ENCODE results near the gene FNDC1. TPM values are rescaled to one million over a fixed set of nuclear protein-coding genes. Genes with fewer than 3 reads are reported as not detected.

The FNDC1 gene
- total and polyA plus RNA-seq, 10 of the 15 experiments (the other 5 are each of a cell fraction or from before 2014, with no cell fraction given), result not detected

DNA sequence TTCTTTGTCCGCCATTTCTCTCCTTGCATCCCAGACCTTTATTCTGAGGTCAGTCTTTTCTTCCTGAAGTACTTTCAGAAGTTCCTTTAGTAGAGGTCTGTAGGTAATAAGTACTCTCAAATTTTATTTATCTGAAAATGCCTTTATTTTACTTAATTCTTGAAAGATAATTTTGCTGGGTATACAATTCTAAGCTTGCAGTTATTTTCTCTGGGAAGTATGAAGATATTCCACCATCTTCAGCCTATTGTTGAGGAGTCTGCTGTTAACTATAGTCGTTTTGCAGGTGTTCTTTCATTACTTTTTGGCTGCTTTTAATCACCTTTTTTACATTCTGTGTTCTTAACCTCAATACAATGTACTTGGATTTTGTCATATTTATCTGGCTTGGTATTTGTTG lies 13.5 kb upstream of the FNDC1 start:
- H3K9ac ChIP-seq (ENCODE audit: control insufficient read depth, insufficient read depth, low read length), result no peak overlapping the region
- H3K4me3 ChIP-seq, result no peak overlapping the region
- CTCF ChIA-PET, result interaction anchor here (1.0 to 1.9 kb wide), 4 partner anchors 8 to 499 kb away, joined by 3 to 6 read pairs (median 4); no protein-coding TSS in a partner anchor
- RAD21 ChIA-PET (ENCODE audit: unreplicated experiment), result no interaction called here
- WGBS (ENCODE audit: insufficient coverage, insufficient replicate concordance, low lambda C conversion rate, missing lambda C conversion rate), result 42% methylated on average over 2 of the region's 2 CpGs
- no TSS peak for BruUV-seq (replicated peaks)
- FAIRE-seq, result no peak
- DNase-seq (ENCODE audit: low read depth, low spot score), result no peak
- TF ChIP-seq, protein P1, sequence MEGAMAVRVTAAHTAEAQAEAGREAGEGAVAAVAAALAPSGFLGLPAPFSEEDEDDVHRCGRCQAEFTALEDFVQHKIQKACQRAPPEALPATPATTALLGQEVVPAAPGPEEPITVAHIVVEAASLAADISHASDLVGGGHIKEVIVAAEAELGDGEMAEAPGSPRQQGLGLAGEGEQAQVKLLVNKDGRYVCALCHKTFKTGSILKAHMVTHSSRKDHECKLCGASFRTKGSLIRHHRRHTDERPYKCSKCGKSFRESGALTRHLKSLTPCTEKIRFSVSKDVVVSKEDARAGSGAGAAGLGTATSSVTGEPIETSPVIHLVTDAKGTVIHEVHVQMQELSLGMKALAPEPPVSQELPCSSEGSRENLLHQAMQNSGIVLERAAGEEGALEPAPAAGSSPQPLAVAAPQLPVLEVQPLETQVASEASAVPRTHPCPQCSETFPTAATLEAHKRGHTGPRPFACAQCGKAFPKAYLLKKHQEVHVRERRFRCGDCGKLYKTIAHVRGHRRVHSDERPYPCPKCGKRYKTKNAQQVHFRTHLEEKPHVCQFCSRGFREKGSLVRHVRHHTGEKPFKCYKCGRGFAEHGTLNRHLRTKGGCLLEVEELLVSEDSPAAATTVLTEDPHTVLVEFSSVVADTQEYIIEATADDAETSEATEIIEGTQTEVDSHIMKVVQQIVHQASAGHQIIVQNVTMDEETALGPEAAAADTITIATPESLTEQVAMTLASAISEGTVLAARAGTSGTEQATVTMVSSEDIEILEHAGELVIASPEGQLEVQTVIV (IDR thresholded peaks at IDR 0.05; ENCODE audit: borderline replicate concordance, partially characterized antibody), result no peak
- no peak for TF ChIP-seq STAT3 (IDR thresholded peaks at IDR 0.05; ENCODE audit: low read depth, low read length)
- no peak for TF ChIP-seq IKZF2 (IDR thresholded peaks at IDR 0.05)
- TF ChIP-seq WRNIP1 (IDR thresholded peaks at IDR 0.05; ENCODE audit: borderline replicate concordance, low read depth, low read length), result no peak
- TF ChIP-seq EZH2 (IDR thresholded peaks at IDR 0.05; ENCODE audit: borderline replicate concordance, control insufficient read depth, low read depth, low read length), result no peak
- TF ChIP-seq, protein P2, sequence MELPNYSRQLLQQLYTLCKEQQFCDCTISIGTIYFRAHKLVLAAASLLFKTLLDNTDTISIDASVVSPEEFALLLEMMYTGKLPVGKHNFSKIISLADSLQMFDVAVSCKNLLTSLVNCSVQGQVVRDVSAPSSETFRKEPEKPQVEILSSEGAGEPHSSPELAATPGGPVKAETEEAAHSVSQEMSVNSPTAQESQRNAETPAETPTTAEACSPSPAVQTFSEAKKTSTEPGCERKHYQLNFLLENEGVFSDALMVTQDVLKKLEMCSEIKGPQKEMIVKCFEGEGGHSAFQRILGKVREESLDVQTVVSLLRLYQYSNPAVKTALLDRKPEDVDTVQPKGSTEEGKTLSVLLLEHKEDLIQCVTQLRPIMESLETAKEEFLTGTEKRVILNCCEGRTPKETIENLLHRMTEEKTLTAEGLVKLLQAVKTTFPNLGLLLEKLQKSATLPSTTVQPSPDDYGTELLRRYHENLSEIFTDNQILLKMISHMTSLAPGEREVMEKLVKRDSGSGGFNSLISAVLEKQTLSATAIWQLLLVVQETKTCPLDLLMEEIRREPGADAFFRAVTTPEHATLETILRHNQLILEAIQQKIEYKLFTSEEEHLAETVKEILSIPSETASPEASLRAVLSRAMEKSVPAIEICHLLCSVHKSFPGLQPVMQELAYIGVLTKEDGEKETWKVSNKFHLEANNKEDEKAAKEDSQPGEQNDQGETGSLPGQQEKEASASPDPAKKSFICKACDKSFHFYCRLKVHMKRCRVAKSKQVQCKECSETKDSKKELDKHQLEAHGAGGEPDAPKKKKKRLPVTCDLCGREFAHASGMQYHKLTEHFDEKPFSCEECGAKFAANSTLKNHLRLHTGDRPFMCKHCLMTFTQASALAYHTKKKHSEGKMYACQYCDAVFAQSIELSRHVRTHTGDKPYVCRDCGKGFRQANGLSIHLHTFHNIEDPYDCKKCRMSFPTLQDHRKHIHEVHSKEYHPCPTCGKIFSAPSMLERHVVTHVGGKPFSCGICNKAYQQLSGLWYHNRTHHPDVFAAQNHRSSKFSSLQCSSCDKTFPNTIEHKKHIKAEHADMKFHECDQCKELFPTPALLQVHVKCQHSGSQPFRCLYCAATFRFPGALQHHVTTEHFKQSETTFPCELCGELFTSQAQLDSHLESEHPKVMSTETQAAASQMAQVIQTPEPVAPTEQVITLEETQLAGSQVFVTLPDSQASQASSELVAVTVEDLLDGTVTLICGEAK (IDR thresholded peaks at IDR 0.05; ENCODE audit: borderline replicate concordance), result no peak
- no peak for TF ChIP-seq SUZ12 (IDR thresholded peaks at IDR 0.05; ENCODE audit: unreplicated experiment)
- no peak for TF ChIP-seq PML (IDR thresholded peaks at IDR 0.05; ENCODE audit: low read length)
- TF ChIP-seq NFYA (IDR thresholded peaks at IDR 0.05; ENCODE audit: borderline replicate concordance, low read depth, low read length), result no peak
- no peak for TF ChIP-seq TAF1 (IDR thresholded peaks at IDR 0.05; ENCODE audit: borderline replicate concordance, low read depth, low read length)
- TF ChIP-seq, protein P3, sequence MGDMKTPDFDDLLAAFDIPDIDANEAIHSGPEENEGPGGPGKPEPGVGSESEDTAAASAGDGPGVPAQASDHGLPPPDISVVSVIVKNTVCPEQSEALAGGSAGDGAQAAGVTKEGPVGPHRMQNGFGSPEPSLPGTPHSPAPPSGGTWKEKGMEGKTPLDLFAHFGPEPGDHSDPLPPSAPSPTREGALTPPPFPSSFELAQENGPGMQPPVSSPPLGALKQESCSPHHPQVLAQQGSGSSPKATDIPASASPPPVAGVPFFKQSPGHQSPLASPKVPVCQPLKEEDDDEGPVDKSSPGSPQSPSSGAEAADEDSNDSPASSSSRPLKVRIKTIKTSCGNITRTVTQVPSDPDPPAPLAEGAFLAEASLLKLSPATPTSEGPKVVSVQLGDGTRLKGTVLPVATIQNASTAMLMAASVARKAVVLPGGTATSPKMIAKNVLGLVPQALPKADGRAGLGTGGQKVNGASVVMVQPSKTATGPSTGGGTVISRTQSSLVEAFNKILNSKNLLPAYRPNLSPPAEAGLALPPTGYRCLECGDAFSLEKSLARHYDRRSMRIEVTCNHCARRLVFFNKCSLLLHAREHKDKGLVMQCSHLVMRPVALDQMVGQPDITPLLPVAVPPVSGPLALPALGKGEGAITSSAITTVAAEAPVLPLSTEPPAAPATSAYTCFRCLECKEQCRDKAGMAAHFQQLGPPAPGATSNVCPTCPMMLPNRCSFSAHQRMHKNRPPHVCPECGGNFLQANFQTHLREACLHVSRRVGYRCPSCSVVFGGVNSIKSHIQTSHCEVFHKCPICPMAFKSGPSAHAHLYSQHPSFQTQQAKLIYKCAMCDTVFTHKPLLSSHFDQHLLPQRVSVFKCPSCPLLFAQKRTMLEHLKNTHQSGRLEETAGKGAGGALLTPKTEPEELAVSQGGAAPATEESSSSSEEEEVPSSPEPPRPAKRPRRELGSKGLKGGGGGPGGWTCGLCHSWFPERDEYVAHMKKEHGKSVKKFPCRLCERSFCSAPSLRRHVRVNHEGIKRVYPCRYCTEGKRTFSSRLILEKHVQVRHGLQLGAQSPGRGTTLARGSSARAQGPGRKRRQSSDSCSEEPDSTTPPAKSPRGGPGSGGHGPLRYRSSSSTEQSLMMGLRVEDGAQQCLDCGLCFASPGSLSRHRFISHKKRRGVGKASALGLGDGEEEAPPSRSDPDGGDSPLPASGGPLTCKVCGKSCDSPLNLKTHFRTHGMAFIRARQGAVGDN (IDR thresholded peaks at IDR 0.05), result no peak
- H3K27me3 ChIP-seq (replicated peaks in 1 of 2; ENCODE audit: control insufficient read depth in 2 of 2, insufficient read depth in 2 of 2, low read length in 1 of 2), result no peaks in the 10 kb centered on the region; a peak in 2 of 4 replicates
- no peaks in the 10 kb centered on the region; the same call in 1 of the 3 replicates for H3K9me3 ChIP-seq (replicated peaks; ENCODE audit: control insufficient read depth, insufficient read depth, low read length)
- intact Hi-C loops (cut with micrococcal nuclease; ENCODE audit: unreplicated experiment), result no loop called here
- no peaks in the 10 kb centered on the region for H4K20me1 ChIP-seq (ENCODE audit: control insufficient read depth, insufficient read depth)
- no peak overlapping the region for H2AFZ ChIP-seq (ENCODE audit: control insufficient read depth, low read depth, low read length)
- H3K79me2 ChIP-seq (ENCODE audit: control insufficient read depth, insufficient read depth, low read length), result no peaks in the 10 kb centered on the region
- POLR2A ChIA-PET, result no interaction called here
- SMC1A ChIA-PET (ENCODE audit: uncharacterized antibody, unreplicated experiment), result no interaction called here
- ATAC-seq, result no peak
- no peaks in the 10 kb centered on the region for H3K4me1 ChIP-seq (ENCODE audit: control insufficient read depth, insufficient read depth, low read length)
- no peak overlapping the region for H3K4me2 ChIP-seq (ENCODE audit: control insufficient read depth, insufficient read depth)
- no peaks in the 10 kb centered on the region for H3K36me3 ChIP-seq (ENCODE audit: control insufficient read depth in 2 of 2, insufficient read depth in 2 of 2, low read length in 1 of 2)
- H3K27ac ChIP-seq (ENCODE audit: control insufficient read depth, insufficient read depth), result no peak overlapping the region
- in situ Hi-C loops (cut with MboI), result no loop called here
